Measurements from ENCODE around the gene KRT13. TPM values are rescaled to one million over a fixed set of nuclear protein-coding genes. Genes with fewer than 3 reads are reported as not detected.

Gene KRT13
- total and polyA plus RNA-seq, 2 of the 4 experiments (the other 2 are of a cell fraction): 0.18 to 0.56 TPM

GRCh38 chr17:41527063-41528023, 21.9 kb upstream of the KRT13 start (continued):
- TF ChIP-seq SMC3 (IDR thresholded peaks at IDR 0.05; ENCODE audit: low read depth, low read length): no peak

GRCh38 chr17:41524261-41524660, 18.8 kb upstream of the KRT13 start:
- ATAC-seq (ENCODE audit: low read depth): no peak
- Histone ChIP-seq H3K4me3 (ENCODE audit: insufficient read depth, low read depth, low read length) (no peak overlapping the region), H3K79me1 (ENCODE audit: low read depth in 1 of 2, low read length in 2 of 2) (peaks cover 0 to 4% of the 10 kb centered on the region in 2 experiments; a peak in 1 of 4 replicates), H2AK9ac (replicated peaks; ENCODE audit: low read depth, low read length, poor library complexity) (no peak overlapping the region), H2AFZ (replicated peaks; ENCODE audit: low read length, poor library complexity) (peak overlapping the region; percentile 16), H2AK5ac (ENCODE audit: low read depth, low read length) (0 out of 2 replicates have a peak overlapping the region, but pooled peaks have one; percentile 36), H3K14ac (replicated peaks; ENCODE audit: low read depth, low read length) (no peak overlapping the region), H3K4ac (ENCODE audit: low read depth, low read length) (peak overlapping the region; percentile 73; the same call in 1 of the 2 replicates), H3K9me3 (ENCODE audit: control insufficient read depth, insufficient read depth, low read length) (no peaks in the 10 kb centered on the region), H4K91ac (ENCODE audit: insufficient read depth, low read depth, low read length) (peak overlapping the region; percentile 39; the same call in 1 of the 2 replicates), H2BK20ac (ENCODE audit: low read depth, low read length) (peak overlapping the region; percentile 75), H4K20me1 (ENCODE audit: insufficient read depth, low read length) (no peaks in the 10 kb centered on the region), H3K4me1 (ENCODE audit: control insufficient read depth, insufficient read depth, low read length) (peaks cover 25% of the 10 kb centered on the region), H3K23ac (ENCODE audit: low read depth, low read length) (no peak overlapping the region), H2BK120ac (ENCODE audit: low read depth, low read length) (peak overlapping the region; percentile 96), H4K5ac (ENCODE audit: low read depth, low read length) (no peak overlapping the region), H3K9me1 (ENCODE audit: insufficient read depth, low read length) (peaks cover 8% of the 10 kb centered on the region; the same call in 1 of the 2 replicates), H3K18ac (ENCODE audit: low read depth, low read length) (no peak overlapping the region), H3K27me3 (ENCODE audit: control insufficient read depth, insufficient read depth, low read length) (peaks cover 2% of the 10 kb centered on the region; the same call in 1 of the 2 replicates), H2BK15ac (ENCODE audit: low read depth, low read length) (no peak overlapping the region), H3K4me2 (ENCODE audit: low read depth, low read length) (no peak overlapping the region), H3K56ac (ENCODE audit: extremely low read depth, insufficient read depth, low read length) (no peak overlapping the region), H3K36me3 (ENCODE audit: control insufficient read depth, insufficient read depth, low read length) (no peaks in the 10 kb centered on the region), H4K8ac (ENCODE audit: low read depth in 2 of 2, low read length in 2 of 2) (no peak overlapping the region; a peak in 1 of 4 replicates), H3K27ac (ENCODE audit: insufficient read depth, low read length) (no peak overlapping the region), H3K9ac (ENCODE audit: low read depth, low read length) (no peak overlapping the region), H2BK5ac (ENCODE audit: low read depth, low read length, poor library complexity, severe bottlenecking) (no peak overlapping the region)
- no peak for DNase-seq
- intact Hi-C loops (cut with micrococcal nuclease) (no loop called here), in situ Hi-C loops (cut with MboI; ENCODE audit: low sequenced_read_pairs) (no loop called here), dilution Hi-C loops (cut with HindIII; ENCODE audit: low sequenced_read_pairs, unreplicated experiment) (no loop called here)
- no TSS peak for BruUV-seq (replicated peaks)
- CTCF ChIA-PET: no interaction called here
- WGBS, 2 experiments (ENCODE audit: extremely low coverage in 2 of 2, insufficient read length in 1 of 2): 87% methylated on average over 3 of the region's 11 CpGs; no CpG with 5 or more reads in 1 of the 2 experiments
- POLR2A ChIA-PET (ENCODE audit: unreplicated experiment): no interaction called here
- TF ChIP-seq MAFK (IDR thresholded peaks at IDR 0.05; ENCODE audit: low read depth, low read length) (no peak), FOS (IDR thresholded peaks at IDR 0.05; ENCODE audit: low read depth, low read length) (no peak), RFX5 (IDR thresholded peaks at IDR 0.05; ENCODE audit: low read depth, low read length) (no peak), CEBPB (IDR thresholded peaks at IDR 0.05; ENCODE audit: low read depth, low read length) (no peak), POLR2A (IDR thresholded peaks at IDR 0.05; ENCODE audit: low read depth, low read length) (no peak), MXI1 (IDR thresholded peaks at IDR 0.05; ENCODE audit: borderline replicate concordance, low read depth, low read length) (no peak), CHD1 (IDR thresholded peaks at IDR 0.05; ENCODE audit: low read depth, low read length) (no peak), SMC3 (IDR thresholded peaks at IDR 0.05; ENCODE audit: low read depth, low read length) (no peak), RAD21 (IDR thresholded peaks at IDR 0.05; ENCODE audit: low read length) (no peak), BHLHE40 (IDR thresholded peaks at IDR 0.05; ENCODE audit: low read depth, low read length) (no peak), USF2 (IDR thresholded peaks at IDR 0.05; ENCODE audit: low read depth, low read length) (no peak), CTCF (conservative IDR thresholded peaks at IDR 0.05; ENCODE audit: low read depth, low read length) (no peak)

All from IMR-90 (cell line).